ENCODE measurements around the gene ABCC12.

GRCh38 chr16:48113471-48113870 lies 42.3 kb downstream of the ABCC12 start:
- TF ChIP-seq HDAC2 (IDR thresholded peaks at IDR 0.05; ENCODE audit: borderline replicate concordance in 1 of 2, low read depth in 2 of 2, low read length in 2 of 2): no peak
- peak in 2 of 3 experiments; percentile 20 to 30; a peak in 3 of 4 replicates for TF ChIP-seq CTCF (IDR thresholded peaks at IDR 0.05; ENCODE audit: control extremely low read depth in 1 of 3, insufficient read depth in 1 of 3, low read depth in 1 of 3, low read length in 3 of 3)
- TF ChIP-seq TBP (IDR thresholded peaks at IDR 0.05; ENCODE audit: low read depth, low read length): no peak
- TF ChIP-seq JUN (IDR thresholded peaks at IDR 0.05; ENCODE audit: low read depth, low read length): no peak
- no peak for TF ChIP-seq SP1 (IDR thresholded peaks at IDR 0.05; ENCODE audit: low read depth, low read length)
- TF ChIP-seq CHD2 (IDR thresholded peaks at IDR 0.05; ENCODE audit: low read length): no peak
- TF ChIP-seq TEAD4 (IDR thresholded peaks at IDR 0.05; ENCODE audit: low read depth, low read length): no peak
- TF ChIP-seq RAD21 (IDR thresholded peaks at IDR 0.05 in 1 of 2, conservative IDR thresholded peaks at IDR 0.05 in 1 of 2; ENCODE audit: low read depth in 2 of 2, low read length in 2 of 2): peak; percentile 44 to 58; a peak in 3 of 4 replicates
- TF ChIP-seq FOSL1 (IDR thresholded peaks at IDR 0.05; ENCODE audit: insufficient read depth, low read depth, low read length): no peak
- no peak for TF ChIP-seq SIRT6 (IDR thresholded peaks at IDR 0.05; ENCODE audit: low read length)
- TF ChIP-seq POLR2AphosphoS5 (IDR thresholded peaks at IDR 0.05; ENCODE audit: low read depth, low read length): no peak
- no peak for TF ChIP-seq TCF12 (IDR thresholded peaks at IDR 0.05; ENCODE audit: low read depth, low read length)

All from H1 (cell line).